Stimulated activated naive CD8-positive, alpha-beta T cell treated with anti-CD3 and anti-CD28 coated beads, Interleukin-15, Interleukin-2, amounts not matched to agents 100 ng/mL and 50 ng/mL, for 24 hours (primary cell): ENCODE results near the gene MCU.
A peak's percentile ranks its signal among the peaks of the same experiment; 100 is the strongest.

Experiments
- H3K27ac Mint-ChIP-seq: one replicate; pipeline ENCODE4 v1.8.0; 2021; ENCODE audit warnings: mild to moderate bottlenecking, mixed read lengths
- H3K27me3 Mint-ChIP-seq: one replicate; pipeline ENCODE4 v1.8.0; 2021; ENCODE audit warnings: mixed read lengths
- H3K36me3 Mint-ChIP-seq: one replicate; pipeline ENCODE4 v1.8.0; 2021; ENCODE audit warnings: low read depth, mixed read lengths
- H3K4me1 Mint-ChIP-seq: one replicate; pipeline ENCODE4 v1.8.0; 2021; ENCODE audit warnings: low read depth, mixed read lengths
- H3K4me3 Mint-ChIP-seq: one replicate; pipeline ENCODE4 v1.8.0; 2021; ENCODE audit warnings: mild to moderate bottlenecking, mixed read lengths
- H3K9me3 Mint-ChIP-seq: one replicate; pipeline ENCODE4 v1.8.0; 2021; ENCODE audit warnings: mixed read lengths

The MCU gene

DNA sequence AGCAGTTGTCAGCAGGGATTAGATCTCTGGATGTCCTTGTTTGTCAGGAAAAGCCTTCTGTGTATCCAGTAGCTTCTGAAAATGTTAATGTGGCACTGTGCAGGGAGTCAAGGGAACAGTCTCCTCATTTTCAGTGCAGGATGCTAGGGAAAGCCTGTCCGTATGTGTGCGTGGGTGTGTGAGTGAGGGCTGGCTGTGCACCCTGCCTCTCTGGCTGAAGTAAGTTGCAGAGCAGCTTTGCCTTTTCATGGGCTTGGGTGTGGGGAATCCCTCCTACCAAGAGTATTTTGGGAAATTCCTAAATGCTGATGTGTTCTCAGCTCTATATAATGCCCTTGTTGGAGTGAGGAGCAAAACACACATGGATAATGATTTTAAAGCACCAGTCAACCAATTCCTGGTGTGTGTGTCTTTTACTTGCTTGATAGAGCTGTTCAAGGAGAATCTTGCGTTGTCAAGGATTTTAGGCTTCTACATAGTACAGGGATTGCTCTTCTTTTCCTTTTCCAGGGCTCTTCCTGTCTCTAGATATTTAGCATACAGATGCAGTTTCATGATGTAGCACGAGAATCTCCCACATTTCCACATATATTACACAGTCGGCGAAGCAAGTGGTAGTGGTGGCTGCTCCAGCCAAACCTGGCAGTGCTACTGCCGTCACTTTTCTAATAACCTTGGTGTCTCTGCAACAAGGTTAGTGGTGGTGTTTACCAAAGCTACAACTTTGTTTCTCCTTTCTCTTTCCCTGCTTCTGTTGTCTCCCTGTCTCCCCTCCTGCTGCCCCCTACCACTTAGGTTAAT is 92.8 kb downstream of the MCU start:
- H3K9me3 Mint-ChIP-seq: no peaks in the 10 kb centered on the region
- peaks cover 9% of the 10 kb centered on the region for H3K4me1 Mint-ChIP-seq
- peaks cover 4% of the 10 kb centered on the region for H3K36me3 Mint-ChIP-seq
- H3K4me3 Mint-ChIP-seq: no peak overlapping the region
- no peak overlapping the region for H3K27ac Mint-ChIP-seq
- no peaks in the 10 kb centered on the region for H3K27me3 Mint-ChIP-seq

DNA sequence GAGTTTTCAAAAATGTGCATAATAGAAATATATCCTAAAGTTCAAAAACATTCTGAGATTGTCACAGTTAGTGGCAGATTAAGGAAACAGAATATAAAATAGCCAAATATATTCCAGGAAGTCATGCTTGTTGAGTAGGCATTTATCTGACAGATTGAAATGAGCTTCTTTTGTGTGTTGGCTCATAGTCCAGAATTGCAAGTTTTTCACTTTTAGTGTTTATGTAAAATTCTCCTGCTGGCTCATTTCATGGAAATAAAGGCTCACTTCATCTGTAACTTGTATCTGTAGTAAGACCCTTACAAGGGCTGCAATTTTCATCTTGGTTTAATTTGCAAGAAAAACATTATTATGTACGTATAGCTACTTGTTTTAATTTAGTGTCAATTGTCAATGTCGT is 93.5 kb downstream of the MCU start:
- no peaks in the 10 kb centered on the region for H3K9me3 Mint-ChIP-seq
- no peak overlapping the region for H3K4me3 Mint-ChIP-seq
- no peaks in the 10 kb centered on the region for H3K27me3 Mint-ChIP-seq
- H3K4me1 Mint-ChIP-seq: peaks cover 11% of the 10 kb centered on the region
- no peak overlapping the region for H3K27ac Mint-ChIP-seq
- H3K36me3 Mint-ChIP-seq: peaks cover 4% of the 10 kb centered on the region

DNA sequence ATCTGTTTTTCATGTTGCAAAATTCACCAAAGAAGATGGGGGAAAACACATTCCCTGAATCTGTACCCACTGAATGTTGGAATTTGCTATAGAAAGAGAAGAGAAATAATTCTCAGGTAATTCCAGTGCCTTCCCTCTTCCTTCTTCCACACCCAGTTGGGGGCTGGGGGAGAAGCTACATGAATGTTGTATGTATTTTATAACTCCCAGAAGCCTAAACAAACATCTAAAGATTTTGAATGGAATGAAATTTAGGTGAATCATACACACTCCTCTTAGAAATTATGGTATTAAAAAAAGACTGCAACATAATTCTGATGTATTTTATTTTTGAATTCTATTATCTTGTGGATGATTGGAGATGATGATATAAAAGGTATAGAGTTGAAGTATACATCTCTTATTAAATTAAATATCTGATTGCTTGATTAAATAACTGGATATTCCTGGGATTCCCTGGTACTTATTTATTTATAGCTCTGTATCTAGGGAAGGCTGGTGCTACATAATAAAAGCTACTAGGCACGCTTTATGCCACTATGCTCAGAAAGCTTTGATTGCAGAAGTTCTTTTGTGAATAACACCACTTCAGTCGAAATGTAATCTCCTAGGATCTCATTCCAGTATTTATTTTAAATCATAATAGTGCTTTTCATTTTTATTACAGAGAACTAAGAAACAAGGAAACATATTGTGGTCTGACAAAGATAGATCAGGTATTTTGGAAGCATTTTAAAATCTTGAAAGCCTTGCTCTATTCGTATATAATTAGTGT is 98.5 kb downstream of the MCU start:
- H3K9me3 Mint-ChIP-seq: no peaks in the 10 kb centered on the region
- H3K27ac Mint-ChIP-seq: no peak overlapping the region
- H3K27me3 Mint-ChIP-seq: no peaks in the 10 kb centered on the region
- H3K4me3 Mint-ChIP-seq: no peak overlapping the region
- peaks cover 11% of the 10 kb centered on the region for H3K4me1 Mint-ChIP-seq
- H3K36me3 Mint-ChIP-seq: peaks cover 4% of the 10 kb centered on the region

DNA sequence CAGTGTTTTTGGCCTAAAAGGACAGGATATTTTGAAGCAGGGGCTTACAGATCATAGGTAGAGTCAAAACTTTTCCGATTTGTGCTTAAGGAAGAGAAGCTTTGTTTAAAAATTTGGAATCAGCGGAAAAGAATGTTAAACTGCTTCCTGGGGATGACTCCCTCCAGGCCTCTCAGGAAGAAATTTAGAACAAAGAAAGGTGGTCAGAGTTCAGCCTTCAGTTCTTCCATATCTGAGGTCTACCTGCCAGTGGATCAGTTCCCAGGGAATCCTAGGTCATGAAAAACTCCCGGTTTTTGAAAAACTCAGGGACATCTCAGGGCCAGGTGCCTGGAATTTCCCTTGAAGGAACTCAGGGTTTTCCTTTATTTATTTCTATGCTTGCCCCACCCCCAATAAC is 100.3 kb downstream of the MCU start:
- H3K9me3 Mint-ChIP-seq: no peaks in the 10 kb centered on the region
- H3K27me3 Mint-ChIP-seq: no peaks in the 10 kb centered on the region
- no peak overlapping the region for H3K27ac Mint-ChIP-seq
- peaks cover 4% of the 10 kb centered on the region for H3K36me3 Mint-ChIP-seq
- H3K4me3 Mint-ChIP-seq: no peak overlapping the region
- H3K4me1 Mint-ChIP-seq: peaks cover 11% of the 10 kb centered on the region

DNA sequence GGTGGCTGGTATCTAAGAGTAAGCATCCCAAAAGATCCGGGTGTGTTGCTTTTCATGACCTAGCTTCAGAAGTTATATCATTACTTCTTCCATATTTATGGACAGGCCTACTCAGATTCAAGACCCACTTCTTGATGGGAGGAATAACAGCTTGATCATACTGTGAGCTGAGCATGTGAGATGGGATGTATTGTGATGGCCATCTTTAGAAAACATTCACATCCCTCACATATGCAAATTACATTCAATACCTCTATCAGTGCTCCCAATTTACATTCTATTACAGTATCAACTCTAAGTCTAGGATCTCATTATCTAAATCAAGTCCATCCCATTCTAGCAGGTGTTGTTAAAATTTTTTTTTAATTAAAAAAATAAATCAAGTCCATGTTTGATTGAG is 101.8 kb downstream of the MCU start:
- H3K9me3 Mint-ChIP-seq: no peaks in the 10 kb centered on the region
- no peak overlapping the region for H3K27ac Mint-ChIP-seq
- H3K36me3 Mint-ChIP-seq: no peaks in the 10 kb centered on the region
- peaks cover 11% of the 10 kb centered on the region for H3K4me1 Mint-ChIP-seq
- no peak overlapping the region for H3K4me3 Mint-ChIP-seq
- H3K27me3 Mint-ChIP-seq: no peaks in the 10 kb centered on the region

DNA sequence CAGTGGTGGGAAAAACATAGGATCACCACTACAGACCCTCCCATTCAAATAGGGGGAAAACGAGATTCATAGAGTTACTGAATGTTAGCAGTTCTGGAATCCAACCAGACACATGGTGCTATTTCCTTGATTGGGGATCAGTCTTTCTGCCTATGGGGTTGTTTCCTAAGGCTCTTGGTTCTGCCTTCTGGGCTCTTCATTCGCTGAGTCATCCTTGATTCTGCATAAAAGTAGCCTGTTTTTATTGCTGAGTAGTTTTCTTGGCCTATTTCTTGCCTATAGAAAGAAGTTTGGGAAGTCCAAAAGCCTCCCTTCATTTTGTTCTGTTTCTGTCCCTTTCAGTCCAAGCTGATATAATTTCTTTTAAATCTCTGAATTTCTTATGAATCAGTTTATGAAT is 102.3 kb downstream of the MCU start:
- H3K9me3 Mint-ChIP-seq: no peaks in the 10 kb centered on the region
- no peaks in the 10 kb centered on the region for H3K27me3 Mint-ChIP-seq
- H3K4me3 Mint-ChIP-seq: no peak overlapping the region
- H3K27ac Mint-ChIP-seq: no peak overlapping the region
- no peaks in the 10 kb centered on the region for H3K36me3 Mint-ChIP-seq
- peaks cover 8% of the 10 kb centered on the region for H3K4me1 Mint-ChIP-seq

DNA sequence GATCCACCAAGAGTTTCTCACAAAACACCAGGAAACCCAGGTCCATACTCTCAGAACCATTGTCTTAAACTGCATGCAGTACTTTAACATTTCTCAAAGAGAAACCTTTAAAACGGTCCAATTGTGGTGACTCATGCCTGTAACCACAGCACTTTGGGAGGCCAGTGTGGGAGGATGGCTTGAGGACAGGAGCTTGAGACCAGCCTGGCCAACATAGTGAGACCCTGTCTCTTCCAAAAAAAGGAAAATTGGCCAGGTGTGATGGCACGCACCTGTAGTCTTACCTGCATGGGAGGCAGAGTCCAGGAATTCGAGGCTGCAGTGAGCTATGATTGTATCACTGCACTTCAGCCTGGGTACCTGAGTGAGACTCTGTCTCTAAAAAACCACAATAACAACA is 104.1 kb downstream of the MCU start:
- peaks cover 3% of the 10 kb centered on the region for H3K4me1 Mint-ChIP-seq
- H3K4me3 Mint-ChIP-seq: no peak overlapping the region
- no peaks in the 10 kb centered on the region for H3K9me3 Mint-ChIP-seq
- H3K27me3 Mint-ChIP-seq: no peaks in the 10 kb centered on the region
- H3K36me3 Mint-ChIP-seq: no peaks in the 10 kb centered on the region
- no peak overlapping the region for H3K27ac Mint-ChIP-seq

DNA sequence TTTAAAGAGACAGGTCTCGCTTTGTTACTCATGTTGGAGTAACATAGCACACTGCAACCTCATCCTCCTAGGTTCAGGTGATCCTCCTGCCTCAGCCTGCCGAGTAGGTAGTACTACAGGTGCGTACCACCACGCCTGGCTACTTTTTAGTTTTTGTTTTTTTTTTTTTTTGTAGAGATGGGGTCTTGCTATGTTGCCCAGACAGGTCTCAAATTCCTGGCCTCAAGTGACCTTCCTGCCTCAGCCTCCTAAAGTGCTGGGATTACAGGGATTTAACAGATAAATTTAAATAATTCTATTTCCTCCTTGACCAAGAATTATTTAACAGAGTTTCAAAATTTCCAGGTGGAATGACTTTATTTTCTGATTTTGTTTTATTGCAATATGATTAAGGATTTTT is 104.6 kb downstream of the MCU start:
- Mint-ChIP-seq H3K4me1 (peaks cover 7% of the 10 kb centered on the region), H3K27me3 (no peaks in the 10 kb centered on the region), H3K4me3 (no peak overlapping the region), H3K9me3 (no peaks in the 10 kb centered on the region), H3K27ac (no peak overlapping the region), H3K36me3 (no peaks in the 10 kb centered on the region)

DNA sequence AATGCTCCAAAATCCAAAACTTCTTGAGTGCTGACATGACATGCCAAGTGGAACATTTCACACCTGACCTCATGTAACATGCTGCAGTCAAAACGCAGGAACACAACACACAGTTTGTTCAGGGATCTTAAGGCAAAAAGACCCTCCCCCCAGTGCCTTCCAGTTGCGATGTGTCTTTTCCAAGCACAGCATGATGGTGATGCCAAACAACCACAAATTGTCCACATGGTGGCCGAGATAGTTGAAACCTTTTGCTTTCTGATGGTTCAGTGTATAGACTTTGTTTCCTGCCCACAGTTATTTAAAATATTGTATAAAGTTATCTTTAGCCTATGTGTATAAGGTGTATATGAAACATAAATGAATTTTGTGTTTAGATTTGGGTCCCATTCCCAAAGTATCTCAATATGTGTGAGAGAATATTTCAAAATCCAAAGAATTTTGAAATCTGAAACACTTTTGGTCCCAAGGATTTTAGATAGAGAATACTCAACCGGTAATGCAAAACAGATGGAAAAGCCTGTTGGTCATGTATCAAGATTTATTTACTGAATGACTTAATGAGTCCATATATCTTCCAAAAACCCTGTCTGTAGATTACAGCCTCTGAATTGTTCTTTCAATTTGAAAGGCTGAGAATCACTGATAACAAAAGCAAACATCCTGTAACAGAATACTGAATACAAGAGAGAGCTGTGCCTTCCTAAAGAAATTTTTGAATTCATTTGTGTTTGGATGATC is 108.2 kb downstream of the MCU start:
- Mint-ChIP-seq H3K4me1 (peaks cover 16% of the 10 kb centered on the region), H3K4me3 (no peak overlapping the region), H3K27ac (peak overlapping the region; percentile 33), H3K36me3 (no peaks in the 10 kb centered on the region), H3K9me3 (no peaks in the 10 kb centered on the region), H3K27me3 (no peaks in the 10 kb centered on the region)

DNA sequence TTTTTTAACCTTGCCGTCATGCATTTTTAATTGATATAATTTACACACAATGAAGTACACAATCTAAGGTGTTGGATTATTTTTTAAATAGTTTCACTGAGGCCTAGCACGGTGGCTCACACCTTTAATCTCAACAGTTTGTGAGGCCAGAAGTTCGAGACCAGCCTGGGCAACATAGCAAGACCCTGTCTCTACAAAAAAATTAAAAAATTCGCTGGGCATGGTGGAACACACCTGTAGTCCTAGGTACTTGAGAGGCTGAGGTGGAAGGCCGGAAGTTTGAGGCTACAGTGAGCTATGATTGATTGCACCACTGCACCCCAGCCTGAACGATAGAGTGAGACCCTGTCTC is 108.8 kb downstream of the MCU start:
- Mint-ChIP-seq H3K27me3 (no peaks in the 10 kb centered on the region), H3K4me3 (no peak overlapping the region), H3K36me3 (no peaks in the 10 kb centered on the region), H3K27ac (no peak overlapping the region), H3K9me3 (no peaks in the 10 kb centered on the region), H3K4me1 (peaks cover 16% of the 10 kb centered on the region)

DNA sequence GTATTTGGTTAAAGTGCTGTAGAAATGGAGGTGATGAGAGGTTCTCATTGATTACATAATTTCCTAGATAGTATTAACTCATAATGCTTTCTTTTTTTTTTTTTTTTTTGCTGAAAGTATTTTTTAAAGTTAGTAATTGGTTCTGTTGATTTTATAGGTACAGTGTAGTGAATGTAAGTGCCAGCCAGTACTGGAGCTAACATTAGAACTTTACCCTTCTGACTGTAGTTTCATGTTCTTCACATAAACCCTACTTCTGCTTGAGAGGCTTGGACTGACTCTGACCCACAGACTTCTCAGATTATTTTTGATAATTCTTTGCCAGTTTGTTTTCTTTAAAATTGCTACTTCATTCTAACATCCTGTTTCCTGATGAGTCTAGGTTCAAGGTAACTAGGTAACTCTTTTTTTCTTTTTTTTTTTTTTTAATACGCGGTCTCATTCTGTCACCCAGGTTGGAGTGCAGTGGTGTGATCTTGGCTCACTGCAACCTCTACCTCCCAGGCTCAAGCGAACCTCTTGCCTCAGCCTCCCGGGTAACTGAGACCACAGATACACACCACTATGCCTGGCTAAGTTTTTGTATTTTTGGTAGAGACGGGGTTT is 109.4 kb downstream of the MCU start:
- Mint-ChIP-seq H3K27me3 (no peaks in the 10 kb centered on the region), H3K27ac (no peak overlapping the region), H3K4me1 (peaks cover 16% of the 10 kb centered on the region), H3K9me3 (no peaks in the 10 kb centered on the region), H3K4me3 (no peak overlapping the region), H3K36me3 (peaks cover 1% of the 10 kb centered on the region)

DNA sequence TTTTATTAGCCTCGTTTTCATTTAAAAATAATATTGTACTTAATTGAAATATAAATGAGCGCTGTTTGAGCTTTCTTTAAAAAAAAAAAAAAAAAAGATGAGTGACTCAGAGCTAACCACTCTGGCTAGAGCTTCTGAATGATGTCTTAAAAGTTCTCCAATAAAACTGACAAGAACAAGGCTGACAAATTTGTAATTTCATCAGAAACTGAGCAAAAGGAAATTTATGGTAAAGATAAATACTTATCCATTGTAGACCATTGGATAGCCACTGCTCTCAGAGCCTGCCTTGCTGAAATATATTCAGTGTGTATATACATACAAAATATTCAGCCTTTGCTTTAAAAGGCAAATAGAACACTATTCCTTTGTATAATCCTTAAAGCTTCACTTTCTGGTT is 110.4 kb downstream of the MCU start:
- Mint-ChIP-seq H3K9me3 (no peaks in the 10 kb centered on the region), H3K27ac (no peak overlapping the region), H3K36me3 (peaks cover 5% of the 10 kb centered on the region), H3K4me1 (peaks cover 16% of the 10 kb centered on the region), H3K27me3 (no peaks in the 10 kb centered on the region), H3K4me3 (no peak overlapping the region)

DNA sequence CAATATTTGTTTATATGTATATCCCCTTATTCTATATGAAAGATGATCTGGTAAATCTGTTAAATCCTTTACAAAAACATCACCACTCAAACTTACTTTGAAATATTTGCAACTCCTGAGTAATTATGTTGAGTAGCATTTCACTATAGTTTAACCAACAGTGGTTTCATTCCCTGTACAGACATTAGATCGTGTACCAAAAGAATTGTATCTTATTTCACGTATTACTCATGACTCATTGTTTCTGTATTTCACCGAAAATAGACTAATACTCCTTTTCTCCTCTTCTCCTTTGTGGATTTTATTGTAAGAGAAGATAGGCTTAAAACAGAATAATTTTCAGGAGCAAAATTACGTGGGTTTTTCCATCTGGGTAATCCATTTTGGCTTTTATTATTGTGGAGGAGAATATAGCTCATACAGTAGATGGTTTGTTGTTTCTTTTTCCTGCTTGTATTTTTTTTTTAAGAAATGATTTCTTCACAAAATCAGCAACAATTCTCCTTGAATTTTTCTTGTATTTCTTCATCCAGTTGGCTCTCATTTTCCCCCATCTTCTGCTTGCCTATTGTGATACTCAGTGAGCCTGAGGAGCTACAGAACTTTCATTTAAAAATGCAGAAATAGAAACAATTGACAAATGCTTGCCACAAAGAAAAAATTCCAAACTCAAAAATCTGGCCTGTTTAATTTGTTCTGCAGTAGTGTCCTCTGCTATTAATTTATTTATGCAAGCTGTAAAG is 111.0 kb downstream of the MCU start:
- Mint-ChIP-seq H3K9me3 (no peaks in the 10 kb centered on the region), H3K4me1 (peaks cover 16% of the 10 kb centered on the region), H3K27me3 (no peaks in the 10 kb centered on the region), H3K4me3 (no peak overlapping the region), H3K27ac (no peak overlapping the region), H3K36me3 (peaks cover 5% of the 10 kb centered on the region)

DNA sequence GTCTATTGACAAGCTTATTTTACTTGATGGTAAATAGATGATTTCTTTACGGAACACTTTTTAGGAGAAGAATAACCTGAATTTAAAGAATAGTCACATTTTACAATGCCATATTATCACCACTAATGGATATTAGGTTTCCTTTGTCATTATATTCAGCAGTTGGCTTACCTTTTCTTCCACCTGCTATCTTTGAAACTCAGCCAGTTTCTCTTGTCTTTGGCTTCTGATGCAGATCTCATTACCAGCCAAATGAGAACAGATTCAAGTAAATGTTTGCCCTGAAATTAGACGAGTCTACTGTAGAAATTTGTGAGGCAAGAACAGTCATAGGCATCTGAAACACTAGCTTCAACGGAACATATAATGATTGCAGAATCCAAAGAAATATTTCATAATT is 116.1 kb downstream of the MCU start:
- H3K9me3 Mint-ChIP-seq: no peaks in the 10 kb centered on the region
- H3K27me3 Mint-ChIP-seq: no peaks in the 10 kb centered on the region
- H3K27ac Mint-ChIP-seq: no peak overlapping the region
- no peak overlapping the region for H3K4me3 Mint-ChIP-seq
- H3K4me1 Mint-ChIP-seq: peaks cover 3% of the 10 kb centered on the region
- H3K36me3 Mint-ChIP-seq: peaks cover 5% of the 10 kb centered on the region
